CD14-positive monocyte (primary cell): Measurements from ENCODE around the gene C1orf74. TPM values are rescaled to one million over a fixed set of nuclear protein-coding genes. Genes with fewer than 3 reads are reported as not detected.

Source experiments
- DNase-seq, 3 donors: peaks; one replicate each; pipeline ENCODE4 v3.0.0-alpha.2; 2011 to 2022
- H2AFZ ChIP-seq: 2 replicates; pipeline ENCODE4 v1.6.0; 2012; ENCODE audit warnings: mild to moderate bottlenecking, low read depth, low read length, inconsistent platforms; ENCODE audit not compliant: insufficient read depth, poor library complexity, severe bottlenecking
- H3K27ac ChIP-seq, 2 donors: 1 replicate in 1 of 2; 2 replicates in 1 of 2; pipeline ENCODE4 v1.5.1; 2012 to 2013; ENCODE audit warnings: low read length in 2 of 2, control low read depth in 1 of 2, inconsistent platforms in 1 of 2, low read depth in 1 of 2, mild to moderate bottlenecking in 1 of 2
- H3K27me3 ChIP-seq, 2 donors: one replicate each; pipeline versions ENCODE4 v1.6.0 to v1.6.1; 2011 to 2013; ENCODE audit warnings: low read length in 2 of 2; ENCODE audit not compliant: control insufficient read depth in 2 of 2, insufficient read depth in 2 of 2
- H3K36me3 ChIP-seq, 2 donors: replicated peaks in 1 of 2; 1 replicate in 1 of 2; 2 replicates in 1 of 2; pipeline versions ENCODE4 v1.5.1 to v1.6.1; 2012 to 2013; ENCODE audit warnings: low read length in 2 of 2, control low read depth in 1 of 2, inconsistent platforms in 1 of 2, mild to moderate bottlenecking in 1 of 2; ENCODE audit not compliant: insufficient read depth in 2 of 2, control insufficient read depth in 1 of 2
- H3K4me1 ChIP-seq, 2 donors: 1 replicate in 1 of 2; 2 replicates in 1 of 2; pipeline versions ENCODE4 v1.5.1 to v1.6.1; 2012 to 2013; ENCODE audit warnings: low read length in 2 of 2, control low read depth in 1 of 2, inconsistent platforms in 1 of 2, mild to moderate bottlenecking in 1 of 2, moderate library complexity in 1 of 2; ENCODE audit not compliant: insufficient read depth in 2 of 2, control insufficient read depth in 1 of 2
- H3K4me2 ChIP-seq: replicated peaks from 2 replicates; pipeline ENCODE3; 2012; ENCODE audit warnings: low read length, moderate library complexity, mild to moderate bottlenecking; ENCODE audit not compliant: poor library complexity, severe bottlenecking; ENCODE audit errors: extremely low read depth
- H3K4me3 ChIP-seq, 3 experiments: fragments of 200-600 bp in 1 of 3; sonication (generic) in 1 of 3; replicated peaks in 1 of 3; 1 replicate in 2 of 3; 2 replicates in 1 of 3; pipeline ENCODE4 v1.5.1; 2011 to 2013; ENCODE audit warnings: low read length in 3 of 3, mild to moderate bottlenecking in 3 of 3, control low read depth in 2 of 3, low read depth in 2 of 3, inconsistent platforms in 1 of 3, moderate library complexity in 1 of 3
- H3K79me2 ChIP-seq: 2 replicates; pipeline ENCODE4 v1.6.0; 2012; ENCODE audit warnings: mild to moderate bottlenecking, control low read depth, inconsistent platforms, low read length, moderate library complexity; ENCODE audit not compliant: insufficient read depth
- H3K9ac ChIP-seq: 2 replicates; pipeline ENCODE4 v1.6.0; 2017; ENCODE audit warnings: low read length, mild to moderate bottlenecking; ENCODE audit not compliant: insufficient read depth, poor library complexity, severe bottlenecking
- H3K9me3 ChIP-seq, 2 donors: replicated peaks in 1 of 2; 1 replicate in 1 of 2; 2 replicates in 1 of 2; pipeline versions ENCODE4 v1.5.1 to v1.6.1; 2012 to 2013; ENCODE audit warnings: low read length in 2 of 2, control low read depth in 1 of 2; ENCODE audit not compliant: control insufficient read depth in 1 of 2, insufficient read depth in 1 of 2
- H4K20me1 ChIP-seq: 2 replicates; pipeline ENCODE4 v1.6.0; 2012; ENCODE audit warnings: mild to moderate bottlenecking, low read length, control low read depth, moderate library complexity; ENCODE audit not compliant: insufficient read depth
- H3K27ac Mint-ChIP-seq, 7 donors: one replicate each; pipeline ENCODE4 v1.8.0; 2020; ENCODE audit warnings: mild to moderate bottlenecking in 7 of 7, mixed read lengths in 7 of 7, moderate library complexity in 6 of 7, inconsistent platforms in 2 of 7
- H3K27me3 Mint-ChIP-seq, 3 donors: one replicate each; pipeline ENCODE4 v1.8.0; 2021 to 2022; ENCODE audit warnings: low read depth in 3 of 3, mild to moderate bottlenecking in 3 of 3, mixed read lengths in 3 of 3, moderate library complexity in 3 of 3, inconsistent platforms in 1 of 3
- H3K36me3 Mint-ChIP-seq, 2 donors: one replicate each; pipeline ENCODE4 v1.8.0; 2020; ENCODE audit warnings: mixed read lengths in 2 of 2, inconsistent platforms in 1 of 2, mild to moderate bottlenecking in 1 of 2
- H3K4me1 Mint-ChIP-seq: one replicate; pipeline ENCODE4 v1.8.0; 2020; ENCODE audit warnings: mild to moderate bottlenecking, mixed read lengths
- H3K4me3 Mint-ChIP-seq, 2 donors: one replicate each; pipeline ENCODE4 v1.8.0; 2020; ENCODE audit warnings: mild to moderate bottlenecking in 2 of 2, mixed read lengths in 2 of 2, moderate library complexity in 1 of 2
- H3K9me3 Mint-ChIP-seq, 7 donors: one replicate each; pipeline ENCODE4 v1.8.0; 2020 to 2022; ENCODE audit warnings: mixed read lengths in 7 of 7, mild to moderate bottlenecking in 6 of 7, moderate library complexity in 6 of 7, inconsistent platforms in 2 of 7
- WGBS: methylation state at CpG from one replicate; pipeline ENCODE4 v1.1.5; 2013; ENCODE audit warnings: missing lambda C conversion rate; ENCODE audit not compliant: insufficient coverage; 5-methylcytosine and 5-hydroxymethylcytosine counted together
- intact Hi-C, 2 donors: fragments of 100-400 bp; cut with micrococcal nuclease; formaldehyde crosslinking; loops; one replicate each; pipeline versions ENCODE4 v1.15.0 to v1.15.1; 2023
- polyA plus RNA-seq, 3 donors: library from polyadenylated mRNA; depleted of rRNA in 1 of 3; unstranded in 2 of 3; stranded (reverse) in 1 of 3; fragments of 300-500 nt in 2 of 3; fragments of >200 nt in 1 of 3; fragmentation: Illumina TruSeq in 2 of 3; gene quantifications; 1 replicate in 2 of 3; 2 replicates in 1 of 3; pipeline ENCODE4 v1.2.3, GENCODE V29; 2012 to 2021
- TF ChIP-seq, protein P1 (sequence below): fragments of 200-600 bp; IDR thresholded peaks from one replicate; pipeline ENCODE4 v1.8.0; 2022; ENCODE audit warnings: antibody characterized with exemption, mild to moderate bottlenecking

Gene C1orf74
- polyA plus RNA-seq, 3 donors = 0.07 to 0.47 (median 0.19) TPM

DNA sequence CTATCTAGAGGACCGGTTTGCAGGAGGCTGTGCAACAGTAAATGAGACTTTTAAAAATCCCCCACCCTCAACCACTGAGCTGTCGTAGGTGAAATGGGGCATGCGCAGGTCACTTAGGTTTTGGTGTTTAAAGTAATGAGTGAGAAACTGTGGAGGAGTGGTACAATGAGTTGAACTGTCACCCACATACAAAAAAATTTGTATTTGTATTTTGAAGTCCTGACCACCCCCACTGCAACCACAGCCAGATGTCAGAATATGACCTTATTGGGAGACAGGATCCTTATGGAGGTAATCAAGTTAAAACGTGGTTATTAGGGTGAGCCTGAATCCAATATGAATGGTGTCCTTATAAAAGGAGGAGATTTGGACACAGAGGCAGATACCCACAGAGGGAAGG lies 23.1 kb upstream of the C1orf74 start:
- H3K36me3 Mint-ChIP-seq = no peaks in the 10 kb centered on the region
- H3K79me2 ChIP-seq = no peaks in the 10 kb centered on the region
- WGBS = no CpG with 5 or more reads among the region's 4 CpGs
- no peak overlapping the region for H2AFZ ChIP-seq
- intact Hi-C loops = no loop called here
- peaks cover 12 to 13% of the 10 kb centered on the region in 2 donors for H3K4me1 ChIP-seq
- H3K4me1 Mint-ChIP-seq = peaks cover 22% of the 10 kb centered on the region
- H3K9me3 ChIP-seq = no peaks in the 10 kb centered on the region
- H3K36me3 ChIP-seq = no peaks in the 10 kb centered on the region
- no peaks in the 10 kb centered on the region for H3K27me3 ChIP-seq
- H3K27me3 Mint-ChIP-seq = peaks cover 10 to 24% (median 11%) of the 10 kb centered on the region in 3 donors
- H3K27ac Mint-ChIP-seq = no peak overlapping the region
- H3K4me2 ChIP-seq = no peak overlapping the region
- no peak overlapping the region for H3K4me3 ChIP-seq
- DNase-seq = no peak
- TF ChIP-seq, protein P1, sequence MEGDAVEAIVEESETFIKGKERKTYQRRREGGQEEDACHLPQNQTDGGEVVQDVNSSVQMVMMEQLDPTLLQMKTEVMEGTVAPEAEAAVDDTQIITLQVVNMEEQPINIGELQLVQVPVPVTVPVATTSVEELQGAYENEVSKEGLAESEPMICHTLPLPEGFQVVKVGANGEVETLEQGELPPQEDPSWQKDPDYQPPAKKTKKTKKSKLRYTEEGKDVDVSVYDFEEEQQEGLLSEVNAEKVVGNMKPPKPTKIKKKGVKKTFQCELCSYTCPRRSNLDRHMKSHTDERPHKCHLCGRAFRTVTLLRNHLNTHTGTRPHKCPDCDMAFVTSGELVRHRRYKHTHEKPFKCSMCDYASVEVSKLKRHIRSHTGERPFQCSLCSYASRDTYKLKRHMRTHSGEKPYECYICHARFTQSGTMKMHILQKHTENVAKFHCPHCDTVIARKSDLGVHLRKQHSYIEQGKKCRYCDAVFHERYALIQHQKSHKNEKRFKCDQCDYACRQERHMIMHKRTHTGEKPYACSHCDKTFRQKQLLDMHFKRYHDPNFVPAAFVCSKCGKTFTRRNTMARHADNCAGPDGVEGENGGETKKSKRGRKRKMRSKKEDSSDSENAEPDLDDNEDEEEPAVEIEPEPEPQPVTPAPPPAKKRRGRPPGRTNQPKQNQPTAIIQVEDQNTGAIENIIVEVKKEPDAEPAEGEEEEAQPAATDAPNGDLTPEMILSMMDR = no peak
- no peaks in the 10 kb centered on the region for H3K9me3 Mint-ChIP-seq
- H4K20me1 ChIP-seq = no peaks in the 10 kb centered on the region
- no peak overlapping the region for H3K4me3 Mint-ChIP-seq
- no peak overlapping the region for H3K27ac ChIP-seq
- H3K9ac ChIP-seq = no peak overlapping the region

DNA sequence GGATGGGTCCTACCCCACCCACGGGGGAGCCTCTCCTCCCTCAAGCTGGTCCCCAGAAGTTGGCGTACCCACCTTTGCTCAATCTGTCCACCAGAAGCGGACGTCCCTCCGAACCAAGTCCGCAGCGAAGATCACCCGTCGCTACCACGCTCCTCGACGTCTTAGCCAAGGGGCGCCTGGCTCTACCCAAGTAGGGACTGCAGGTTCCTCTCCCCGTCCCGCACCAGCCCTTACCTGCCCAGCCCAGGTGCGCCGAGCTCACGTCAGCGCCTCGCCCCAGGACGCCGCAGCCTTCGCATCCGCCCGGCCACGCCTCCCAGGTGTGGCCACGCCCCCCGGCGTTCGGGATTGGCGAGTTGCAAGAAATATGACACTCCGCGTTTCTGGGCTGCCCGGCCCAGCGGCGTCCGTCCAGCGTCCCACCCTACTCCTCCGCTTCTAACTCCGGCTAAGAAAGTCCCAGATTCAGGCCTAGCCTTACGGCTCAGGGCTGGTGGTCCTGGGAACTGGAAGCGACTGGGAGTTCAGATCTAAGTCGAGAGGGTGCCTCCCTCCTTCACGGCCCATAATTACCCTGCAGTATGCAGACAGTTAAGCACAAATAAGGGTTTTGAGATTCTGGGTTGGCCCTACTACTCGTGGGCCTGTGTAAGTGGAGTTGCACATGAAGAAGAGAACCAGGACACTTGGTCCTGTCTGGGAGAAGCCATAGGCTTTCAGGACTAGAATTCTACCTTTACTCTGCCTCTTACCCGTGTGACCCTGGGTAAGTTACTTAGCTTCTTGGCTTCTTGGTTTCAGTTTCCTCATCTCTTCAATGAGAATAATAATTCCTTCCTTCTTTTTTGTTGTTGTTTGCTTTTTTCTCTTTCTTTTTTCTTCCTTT lies 21.8 kb upstream of the C1orf74 start, which contains the start of gene IRF6:
Gene IRF6 (minus strand): TSS at position 268 of the 886 bp plus-strand sequence. CDS start 4,729 bp downstream, outside the sequence.
- Histone ChIP-seq H3K27me3 (no peaks in the 10 kb centered on the region), H3K4me2 (peak within 1 kb of the TSS; percentile 92), H3K4me1 (peaks cover 12 to 13% of the 10 kb centered on the region in 2 donors), H3K27ac (peak within 1 kb of the TSS; percentile 7 to 80), H2AFZ (peak within 1 kb of the TSS; percentile 78), H3K4me3 (peak within 1 kb of the TSS; percentile 52 to 83 (median 80)), H4K20me1 (no peaks in the 10 kb centered on the region), H3K79me2 (no peaks in the 10 kb centered on the region), H3K36me3 (no peaks in the 10 kb centered on the region), H3K9ac (peak within 1 kb of the TSS; percentile 54), H3K9me3 (no peaks in the 10 kb centered on the region)
- no peaks in the 10 kb centered on the region for H3K9me3 Mint-ChIP-seq
- 6% methylated on average over 43 of the region's 46 CpGs for WGBS
- H3K27me3 Mint-ChIP-seq = peaks cover 11 to 33% (median 15%) of the 10 kb centered on the region in 3 donors
- H3K4me3 Mint-ChIP-seq = peak within 1 kb of the TSS; percentile 97 to 99
- H3K27ac Mint-ChIP-seq = peak within 1 kb of the TSS; percentile 91 to 96 (median 93)
- peaks cover 22% of the 10 kb centered on the region for H3K4me1 Mint-ChIP-seq
- intact Hi-C loops = no loop called here
- TF ChIP-seq, protein P1 = no peak
- peak; percentile 35 to 67 (median 64) for DNase-seq
- H3K36me3 Mint-ChIP-seq = no peaks in the 10 kb centered on the region
